HEK293 (cell line): ENCODE measurements around the gene ANXA7.

Experiments used
- GLIS2 ChIP-seq: fragments of 450-650 bp; formaldehyde crosslinking; IDR thresholded peaks from 2 replicates; pipeline ENCODE4 v1.5.1; 2016; ENCODE audit warnings: missing biosample characterization, missing genetic modification characterization
- REPIN1 ChIP-seq: fragments of 450-650 bp; formaldehyde crosslinking; IDR thresholded peaks from 2 replicates; pipeline ENCODE4 v1.5.1; 2017; ENCODE audit warnings: missing biosample characterization, missing genetic modification characterization, low read depth
- SALL2 ChIP-seq: fragments of 450-650 bp; formaldehyde crosslinking; IDR thresholded peaks from 2 replicates; pipeline ENCODE4 v1.5.0; 2017; ENCODE audit warnings: missing biosample characterization, mild to moderate bottlenecking, missing genetic modification characterization, borderline replicate concordance
- ZBTB48 ChIP-seq: fragments of 450-650 bp; formaldehyde crosslinking; IDR thresholded peaks from 2 replicates; pipeline ENCODE4 v1.5.1; 2016; ENCODE audit warnings: missing biosample characterization, missing genetic modification characterization
- ZNF214 ChIP-seq: fragments of 450-650 bp; formaldehyde crosslinking; IDR thresholded peaks from 2 replicates; pipeline ENCODE4 v1.5.1; 2017; ENCODE audit warnings: missing biosample characterization, mild to moderate bottlenecking, missing genetic modification characterization, borderline replicate concordance
- ZNF660 ChIP-seq: fragments of 450-650 bp; IDR thresholded peaks from 2 replicates; pipeline ENCODE4 v1.5.1; 2018; ENCODE audit warnings: missing biosample characterization, mild to moderate bottlenecking, missing genetic modification characterization
- ZNF792 ChIP-seq: fragments of 450-650 bp; formaldehyde crosslinking; IDR thresholded peaks from 2 replicates; pipeline ENCODE4 v1.5.1; 2016; ENCODE audit warnings: missing biosample characterization, missing genetic modification characterization
- TF ChIP-seq, protein P1 (sequence below): fragments of 450-650 bp; formaldehyde crosslinking; IDR thresholded peaks from 2 replicates; pipeline ENCODE4 v1.5.1; 2017; ENCODE audit warnings: missing biosample characterization, missing genetic modification characterization
- TF ChIP-seq, protein P2 (sequence below): fragments of 450-650 bp; formaldehyde crosslinking; IDR thresholded peaks from 2 replicates; pipeline ENCODE4 v1.5.1; 2016; ENCODE audit warnings: missing biosample characterization, missing genetic modification characterization
- TF ChIP-seq, protein P3 (sequence below): fragments of 450-650 bp; formaldehyde crosslinking; IDR thresholded peaks from 2 replicates; pipeline ENCODE4 v1.5.1; 2016; ENCODE audit warnings: missing biosample characterization, missing genetic modification characterization
- TF ChIP-seq, protein P4 (sequence below): fragments of 450-650 bp; formaldehyde crosslinking; IDR thresholded peaks from 2 replicates; pipeline ENCODE4 v1.5.1; 2016; ENCODE audit warnings: missing biosample characterization, missing genetic modification characterization
- TF ChIP-seq, protein P5 (sequence below): fragments of 450-650 bp; formaldehyde crosslinking; IDR thresholded peaks from 2 replicates; pipeline ENCODE4 v1.5.1; 2016; ENCODE audit warnings: missing biosample characterization, missing genetic modification characterization
- TF ChIP-seq, protein P6 (sequence below): sonication (generic); formaldehyde crosslinking; IDR thresholded peaks from 2 replicates; pipeline ENCODE4 v1.8.1; 2022; ENCODE audit warnings: mild to moderate bottlenecking, moderate library complexity, missing genetic modification reagents

DNA sequence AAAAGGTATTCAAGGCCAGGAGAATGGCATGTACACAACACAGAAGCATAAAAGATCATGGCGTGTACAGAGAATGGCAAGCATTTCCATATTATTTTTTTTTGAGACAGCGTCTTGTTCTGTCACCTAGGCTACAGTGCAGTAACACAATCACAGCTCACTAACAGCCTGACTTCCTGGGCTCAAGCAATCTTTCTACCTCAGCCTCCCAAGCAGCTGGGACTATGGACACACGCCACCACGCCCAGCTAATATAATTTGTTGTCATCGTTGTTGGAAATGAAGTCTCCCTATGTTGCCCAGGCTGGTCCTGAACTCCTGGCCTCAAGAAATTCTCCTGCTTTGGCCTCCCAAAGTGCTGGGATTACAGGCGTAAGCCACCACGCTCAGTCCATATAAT lies 27.3 kb downstream of the ANXA7 start:
- TF ChIP-seq, protein P1, sequence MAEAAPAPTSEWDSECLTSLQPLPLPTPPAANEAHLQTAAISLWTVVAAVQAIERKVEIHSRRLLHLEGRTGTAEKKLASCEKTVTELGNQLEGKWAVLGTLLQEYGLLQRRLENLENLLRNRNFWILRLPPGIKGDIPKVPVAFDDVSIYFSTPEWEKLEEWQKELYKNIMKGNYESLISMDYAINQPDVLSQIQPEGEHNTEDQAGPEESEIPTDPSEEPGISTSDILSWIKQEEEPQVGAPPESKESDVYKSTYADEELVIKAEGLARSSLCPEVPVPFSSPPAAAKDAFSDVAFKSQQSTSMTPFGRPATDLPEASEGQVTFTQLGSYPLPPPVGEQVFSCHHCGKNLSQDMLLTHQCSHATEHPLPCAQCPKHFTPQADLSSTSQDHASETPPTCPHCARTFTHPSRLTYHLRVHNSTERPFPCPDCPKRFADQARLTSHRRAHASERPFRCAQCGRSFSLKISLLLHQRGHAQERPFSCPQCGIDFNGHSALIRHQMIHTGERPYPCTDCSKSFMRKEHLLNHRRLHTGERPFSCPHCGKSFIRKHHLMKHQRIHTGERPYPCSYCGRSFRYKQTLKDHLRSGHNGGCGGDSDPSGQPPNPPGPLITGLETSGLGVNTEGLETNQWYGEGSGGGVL (tag by site-specific recombination) = no peak
- TF ChIP-seq ZNF792 (tag by site-specific recombination) (no peak), GLIS2 (tag by site-specific recombination) (no peak), ZBTB48 (tag by site-specific recombination) (no peak), SALL2 (tag by site-specific recombination) (no peak), REPIN1 (tag by site-specific recombination) (no peak), ZNF660 (no peak), ZNF214 (no peak)
- TF ChIP-seq, protein P2, sequence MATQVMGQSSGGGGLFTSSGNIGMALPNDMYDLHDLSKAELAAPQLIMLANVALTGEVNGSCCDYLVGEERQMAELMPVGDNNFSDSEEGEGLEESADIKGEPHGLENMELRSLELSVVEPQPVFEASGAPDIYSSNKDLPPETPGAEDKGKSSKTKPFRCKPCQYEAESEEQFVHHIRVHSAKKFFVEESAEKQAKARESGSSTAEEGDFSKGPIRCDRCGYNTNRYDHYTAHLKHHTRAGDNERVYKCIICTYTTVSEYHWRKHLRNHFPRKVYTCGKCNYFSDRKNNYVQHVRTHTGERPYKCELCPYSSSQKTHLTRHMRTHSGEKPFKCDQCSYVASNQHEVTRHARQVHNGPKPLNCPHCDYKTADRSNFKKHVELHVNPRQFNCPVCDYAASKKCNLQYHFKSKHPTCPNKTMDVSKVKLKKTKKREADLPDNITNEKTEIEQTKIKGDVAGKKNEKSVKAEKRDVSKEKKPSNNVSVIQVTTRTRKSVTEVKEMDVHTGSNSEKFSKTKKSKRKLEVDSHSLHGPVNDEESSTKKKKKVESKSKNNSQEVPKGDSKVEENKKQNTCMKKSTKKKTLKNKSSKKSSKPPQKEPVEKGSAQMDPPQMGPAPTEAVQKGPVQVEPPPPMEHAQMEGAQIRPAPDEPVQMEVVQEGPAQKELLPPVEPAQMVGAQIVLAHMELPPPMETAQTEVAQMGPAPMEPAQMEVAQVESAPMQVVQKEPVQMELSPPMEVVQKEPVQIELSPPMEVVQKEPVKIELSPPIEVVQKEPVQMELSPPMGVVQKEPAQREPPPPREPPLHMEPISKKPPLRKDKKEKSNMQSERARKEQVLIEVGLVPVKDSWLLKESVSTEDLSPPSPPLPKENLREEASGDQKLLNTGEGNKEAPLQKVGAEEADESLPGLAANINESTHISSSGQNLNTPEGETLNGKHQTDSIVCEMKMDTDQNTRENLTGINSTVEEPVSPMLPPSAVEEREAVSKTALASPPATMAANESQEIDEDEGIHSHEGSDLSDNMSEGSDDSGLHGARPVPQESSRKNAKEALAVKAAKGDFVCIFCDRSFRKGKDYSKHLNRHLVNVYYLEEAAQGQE = no peak
- TF ChIP-seq, protein P3, sequence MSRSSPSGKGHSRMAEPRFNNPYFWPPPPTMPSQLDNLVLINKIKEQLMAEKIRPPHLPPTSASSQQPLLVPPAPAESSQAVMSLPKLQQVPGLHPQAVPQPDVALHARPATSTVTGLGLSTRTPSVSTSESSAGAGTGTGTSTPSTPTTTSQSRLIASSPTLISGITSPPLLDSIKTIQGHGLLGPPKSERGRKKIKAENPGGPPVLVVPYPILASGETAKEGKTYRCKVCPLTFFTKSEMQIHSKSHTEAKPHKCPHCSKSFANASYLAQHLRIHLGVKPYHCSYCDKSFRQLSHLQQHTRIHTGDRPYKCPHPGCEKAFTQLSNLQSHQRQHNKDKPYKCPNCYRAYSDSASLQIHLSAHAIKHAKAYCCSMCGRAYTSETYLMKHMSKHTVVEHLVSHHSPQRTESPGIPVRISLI (tag by site-specific recombination) = no peak
- TF ChIP-seq, protein P4, sequence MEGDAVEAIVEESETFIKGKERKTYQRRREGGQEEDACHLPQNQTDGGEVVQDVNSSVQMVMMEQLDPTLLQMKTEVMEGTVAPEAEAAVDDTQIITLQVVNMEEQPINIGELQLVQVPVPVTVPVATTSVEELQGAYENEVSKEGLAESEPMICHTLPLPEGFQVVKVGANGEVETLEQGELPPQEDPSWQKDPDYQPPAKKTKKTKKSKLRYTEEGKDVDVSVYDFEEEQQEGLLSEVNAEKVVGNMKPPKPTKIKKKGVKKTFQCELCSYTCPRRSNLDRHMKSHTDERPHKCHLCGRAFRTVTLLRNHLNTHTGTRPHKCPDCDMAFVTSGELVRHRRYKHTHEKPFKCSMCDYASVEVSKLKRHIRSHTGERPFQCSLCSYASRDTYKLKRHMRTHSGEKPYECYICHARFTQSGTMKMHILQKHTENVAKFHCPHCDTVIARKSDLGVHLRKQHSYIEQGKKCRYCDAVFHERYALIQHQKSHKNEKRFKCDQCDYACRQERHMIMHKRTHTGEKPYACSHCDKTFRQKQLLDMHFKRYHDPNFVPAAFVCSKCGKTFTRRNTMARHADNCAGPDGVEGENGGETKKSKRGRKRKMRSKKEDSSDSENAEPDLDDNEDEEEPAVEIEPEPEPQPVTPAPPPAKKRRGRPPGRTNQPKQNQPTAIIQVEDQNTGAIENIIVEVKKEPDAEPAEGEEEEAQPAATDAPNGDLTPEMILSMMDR (tag by site-specific recombination) = no peak
- TF ChIP-seq, protein P5, sequence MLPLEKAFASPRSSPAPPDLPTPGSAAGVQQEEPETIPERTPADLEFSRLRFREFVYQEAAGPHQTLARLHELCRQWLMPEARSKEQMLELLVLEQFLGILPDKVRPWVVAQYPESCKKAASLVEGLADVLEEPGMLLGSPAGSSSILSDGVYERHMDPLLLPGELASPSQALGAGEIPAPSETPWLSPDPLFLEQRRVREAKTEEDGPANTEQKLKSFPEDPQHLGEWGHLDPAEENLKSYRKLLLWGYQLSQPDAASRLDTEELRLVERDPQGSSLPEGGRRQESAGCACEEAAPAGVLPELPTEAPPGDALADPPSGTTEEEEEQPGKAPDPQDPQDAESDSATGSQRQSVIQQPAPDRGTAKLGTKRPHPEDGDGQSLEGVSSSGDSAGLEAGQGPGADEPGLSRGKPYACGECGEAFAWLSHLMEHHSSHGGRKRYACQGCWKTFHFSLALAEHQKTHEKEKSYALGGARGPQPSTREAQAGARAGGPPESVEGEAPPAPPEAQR (tag by site-specific recombination) = no peak
- TF ChIP-seq, protein P6, sequence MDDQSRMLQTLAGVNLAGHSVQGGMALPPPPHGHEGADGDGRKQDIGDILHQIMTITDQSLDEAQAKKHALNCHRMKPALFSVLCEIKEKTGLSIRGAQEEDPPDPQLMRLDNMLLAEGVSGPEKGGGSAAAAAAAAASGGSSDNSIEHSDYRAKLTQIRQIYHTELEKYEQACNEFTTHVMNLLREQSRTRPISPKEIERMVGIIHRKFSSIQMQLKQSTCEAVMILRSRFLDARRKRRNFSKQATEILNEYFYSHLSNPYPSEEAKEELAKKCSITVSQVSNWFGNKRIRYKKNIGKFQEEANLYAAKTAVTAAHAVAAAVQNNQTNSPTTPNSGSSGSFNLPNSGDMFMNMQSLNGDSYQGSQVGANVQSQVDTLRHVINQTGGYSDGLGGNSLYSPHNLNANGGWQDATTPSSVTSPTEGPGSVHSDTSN (CRISPR knock-in tag) = no peak
